ENCODE measurements around the gene RC3H2. TPM values are rescaled to one million over a fixed set of nuclear protein-coding genes. Genes with fewer than 3 reads are reported as not detected.

RC3H2 gene
- total RNA-seq, 4 donors from 2014 or later: 42.5 to 163 (median 54.7) TPM

- H3K4me1 ChIP-seq: peaks cover 38 to 87% (median 58%) of the 10 kb centered on the region in 4 donors
- intact Hi-C loops (cut with DNase I; ENCODE audit: low total_unique reads): no loop called here
Observed at GRCh38 chr9:122949696-122950095, 44.5 kb upstream of the RC3H2 start.

GRCh38 chr9:122948313-122948712, 43.2 kb upstream of the RC3H2 start:
- peak overlapping the region; percentile 45 to 70 (median 64) for H3K27ac ChIP-seq
- TF ChIP-seq CTCF (IDR thresholded peaks at IDR 0.05) (no peak), EP300 (IDR thresholded peaks at IDR 0.05; ENCODE audit: low read depth) (no peak), POLR2AphosphoS5 (IDR thresholded peaks at IDR 0.05) (no peak), POLR2A (IDR thresholded peaks at IDR 0.05) (no peak)
- H3K36me3 ChIP-seq: no peaks in the 10 kb centered on the region
- 52% methylated on average over 3 of the region's 3 CpGs; no CpG with 5 or more reads in 1 of the 2 donors for WGBS, 2 donors (ENCODE audit: low coverage in 1 of 2)
- H3K9me3 ChIP-seq: no peaks in the 10 kb centered on the region
- DNase-seq: no peak
- no peaks in the 10 kb centered on the region for H3K27me3 ChIP-seq
- intact Hi-C loops (cut with DNase I; ENCODE audit: low total_unique reads) (no loop called here), in situ Hi-C loops (cut with MboI; ENCODE audit: low pct_ligation_motif_present in 1 of 4, low pct_unique_long_range_greater_than_20kb in 1 of 4, low sequenced_read_pairs in 3 of 4) (no loop called here)
- peaks cover 33 to 87% (median 48%) of the 10 kb centered on the region in 4 donors for H3K4me1 ChIP-seq
- H3K4me3 ChIP-seq: no peak overlapping the region

More at GRCh38 chr9:122949696-122950095, 44.5 kb upstream of the RC3H2 start:
- Histone ChIP-seq H3K4me3 (no peak overlapping the region), H3K27ac (no peak overlapping the region), H3K36me3 (no peaks in the 10 kb centered on the region), H3K9me3 (no peaks in the 10 kb centered on the region), H3K27me3 (no peaks in the 10 kb centered on the region)
- WGBS, 2 donors (ENCODE audit: low coverage in 1 of 2): 75 to 88% methylated on average over 1 of the region's 1 CpG
- no peak for DNase-seq
- in situ Hi-C loops (cut with MboI; ENCODE audit: low pct_ligation_motif_present in 1 of 4, low pct_unique_long_range_greater_than_20kb in 1 of 4, low sequenced_read_pairs in 3 of 4): no loop called here
- TF ChIP-seq EP300 (IDR thresholded peaks at IDR 0.05; ENCODE audit: low read depth): no peak
- no peak for TF ChIP-seq POLR2A (IDR thresholded peaks at IDR 0.05)
- TF ChIP-seq CTCF (IDR thresholded peaks at IDR 0.05): no peak
- TF ChIP-seq POLR2AphosphoS5 (IDR thresholded peaks at IDR 0.05): no peak

GRCh38 chr9:122946461-122947005, 41.4 kb upstream of the RC3H2 start:
- no peaks in the 10 kb centered on the region for H3K27me3 ChIP-seq
- intact Hi-C loops (cut with DNase I; ENCODE audit: low total_unique reads): no loop called here
- H3K4me1 ChIP-seq: peaks cover 41 to 98% (median 60%) of the 10 kb centered on the region in 4 donors
- no peak overlapping the region for H3K4me3 ChIP-seq
- TF ChIP-seq POLR2A (IDR thresholded peaks at IDR 0.05) (no peak), EP300 (IDR thresholded peaks at IDR 0.05; ENCODE audit: low read depth) (no peak), CTCF (IDR thresholded peaks at IDR 0.05) (no peak)
- H3K27ac ChIP-seq: peak overlapping the region; percentile 52 to 78 (median 66)
- no peak for DNase-seq
- in situ Hi-C loops (cut with MboI; ENCODE audit: low pct_ligation_motif_present in 1 of 4, low pct_unique_long_range_greater_than_20kb in 1 of 4, low sequenced_read_pairs in 3 of 4): no loop called here
- H3K9me3 ChIP-seq: no peaks in the 10 kb centered on the region
- 50 to 59% methylated on average over 1 of the region's 1 CpG for WGBS, 2 donors (ENCODE audit: low coverage in 1 of 2)
- no peaks in the 10 kb centered on the region for H3K36me3 ChIP-seq

- intact Hi-C loops (cut with DNase I; ENCODE audit: low total_unique reads): no loop called here
- no peak for DNase-seq
- in situ Hi-C loops (cut with MboI; ENCODE audit: low pct_ligation_motif_present in 1 of 4, low pct_unique_long_range_greater_than_20kb in 1 of 4, low sequenced_read_pairs in 3 of 4): no loop called here
- Histone ChIP-seq H3K27me3 (no peaks in the 10 kb centered on the region), H3K27ac (peak overlapping the region; percentile 52 to 78 (median 66)), H3K4me1 (peaks cover 34 to 90% (median 56%) of the 10 kb centered on the region in 4 donors), H3K36me3 (no peaks in the 10 kb centered on the region), H3K9me3 (no peaks in the 10 kb centered on the region), H3K4me3 (no peak overlapping the region)
- 56 to 67% methylated on average over 3 to 4 of the region's 4 CpGs for WGBS, 2 donors (ENCODE audit: low coverage in 1 of 2)
- TF ChIP-seq POLR2A (IDR thresholded peaks at IDR 0.05): no peak
- TF ChIP-seq CTCF (IDR thresholded peaks at IDR 0.05): no peak
- no peak for TF ChIP-seq EP300 (IDR thresholded peaks at IDR 0.05; ENCODE audit: low read depth)
- TF ChIP-seq POLR2AphosphoS5 (IDR thresholded peaks at IDR 0.05): no peak
Observed at GRCh38 chr9:122944960-122945888, 40.1 kb upstream of the RC3H2 start.

Data from transverse colon (tissue), 4 donors.